RCC 7860 (cell line): ENCODE data around the gene DACH2.
"Not testable (repeated sequence)": the region's sequence is repeated elsewhere in the genome, so short reads cannot be mapped to it uniquely, and the experiment has no call there.

Experiments
- DNase-seq: peaks from one replicate; pipeline ENCODE4 v3.0.0-alpha.2; 2015; ENCODE audit warnings: low spot score
- FAIRE-seq: peaks from 2 replicates; lab custom pipeline; 2012; peaks lifted over from hg19 to GRCh38; lab: Jason Lieb, UNC

Gene DACH2

GRCh38 chrX:86148024-86148511, at the start of gene DACH2:
Gene DACH2, plus strand, starts transcription at chrX:86148451.
- FAIRE-seq (no peak), DNase-seq (no peak)

DNA sequence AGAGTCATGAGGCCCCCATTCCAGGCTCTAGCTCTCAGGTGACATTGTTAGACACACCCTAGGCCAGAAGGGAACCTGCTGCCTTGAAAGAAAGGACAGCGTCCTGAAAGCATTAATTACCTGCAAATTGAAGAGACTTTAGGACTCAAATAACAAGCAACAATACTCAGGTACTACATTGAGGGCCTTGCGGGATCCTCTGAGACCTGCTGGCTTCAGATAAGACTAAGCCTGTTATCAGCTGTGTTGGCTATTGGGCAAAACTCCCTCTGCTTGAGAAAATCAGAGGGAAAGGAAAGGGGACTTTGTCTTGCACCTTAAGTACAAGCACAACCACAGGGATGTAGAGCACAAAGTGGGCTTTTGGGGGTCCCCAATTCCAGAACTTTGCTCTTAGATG, 45.9 kb upstream of the DACH2 start:
- no peak for DNase-seq
- FAIRE-seq: no peak

DNA sequence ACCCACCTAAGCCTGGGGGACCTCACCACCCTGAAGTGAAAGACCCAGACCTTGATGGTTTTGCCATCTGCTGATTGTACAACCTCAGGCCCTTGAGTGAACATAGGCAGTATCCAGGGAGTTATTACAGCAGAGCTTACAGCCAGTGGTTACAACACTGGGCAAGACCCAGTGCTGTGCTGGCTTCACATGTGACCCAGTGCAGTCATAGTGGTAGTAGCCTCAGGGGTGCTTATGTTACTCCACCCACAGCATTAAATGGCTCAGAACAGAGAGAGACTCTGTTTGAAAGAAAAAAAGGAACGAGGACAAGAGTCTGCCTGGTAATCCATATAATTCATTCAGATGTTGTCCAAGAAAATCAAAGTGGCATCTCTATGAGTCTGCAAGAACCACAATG, 45.2 kb upstream of the DACH2 start:
- no peak for FAIRE-seq
- no peak for DNase-seq

DNA sequence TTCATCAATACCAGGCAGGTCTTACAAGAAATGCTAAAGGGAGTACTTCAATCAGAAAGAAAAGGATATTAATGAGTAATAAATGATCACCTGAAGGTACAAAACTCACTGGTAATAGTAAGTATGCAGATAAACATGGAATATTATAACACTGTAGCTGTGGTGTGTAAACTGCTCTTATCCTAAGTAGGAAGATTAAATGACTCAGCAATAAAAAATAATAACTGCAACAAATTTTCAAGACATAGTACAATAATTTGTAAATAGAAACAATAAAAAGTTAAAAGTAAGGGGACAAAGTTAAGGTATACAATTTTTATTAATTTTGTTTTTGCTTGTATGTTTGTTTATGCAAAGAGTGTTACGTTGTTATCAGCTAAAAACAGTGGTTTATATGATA, 43.7 kb upstream of the DACH2 start:
- DNase-seq (no peak), FAIRE-seq (no peak)

- no peak for DNase-seq
- no peak for FAIRE-seq
Measured at GRCh38 chrX:86121916-86122315, 26.3 kb upstream of the DACH2 start.

DNA sequence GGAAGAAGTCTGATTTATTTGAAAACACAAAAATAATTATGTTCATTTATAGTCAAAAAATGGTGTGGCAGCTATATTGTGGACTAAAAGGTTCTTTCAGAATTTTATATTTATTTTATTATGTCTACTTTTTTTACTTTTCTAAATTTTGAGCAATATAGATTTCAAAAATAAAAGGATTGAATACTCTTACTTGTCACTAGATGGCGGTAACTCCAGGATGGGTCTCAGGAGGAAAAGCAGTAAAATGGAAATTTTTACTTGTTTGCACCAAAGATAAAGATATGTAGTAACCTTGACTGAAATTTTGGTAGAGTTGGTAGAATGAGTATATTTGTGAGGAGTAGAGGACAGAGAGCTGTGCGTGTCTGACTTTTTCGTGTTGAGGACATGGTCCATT, 14.5 kb upstream of the DACH2 start:
- no peak for DNase-seq

DNA sequence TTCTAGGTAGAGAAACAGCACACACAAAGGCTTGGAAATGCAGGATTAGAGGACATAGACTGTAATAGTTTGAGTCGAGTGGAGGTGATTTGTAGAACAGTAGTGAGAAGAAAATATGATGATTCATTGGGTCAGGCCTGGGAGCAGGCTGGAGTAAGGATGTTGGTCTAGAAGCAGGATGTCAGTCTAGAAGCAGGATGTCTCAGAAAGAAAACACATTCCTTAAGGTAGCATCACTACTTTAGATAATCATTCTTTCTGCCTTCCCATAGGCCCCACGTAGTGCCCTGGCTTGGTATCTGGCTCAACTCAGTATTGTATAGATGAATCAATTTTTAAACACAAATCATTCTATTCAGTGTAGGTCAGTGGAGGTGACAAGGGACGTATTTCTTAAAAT, 11.2 kb upstream of the DACH2 start:
- FAIRE-seq (no peak), DNase-seq (peak; percentile 13)

More for the DNA sequence above, 14.5 kb upstream of the DACH2 start:
- FAIRE-seq: peak; percentile 86

DNA sequence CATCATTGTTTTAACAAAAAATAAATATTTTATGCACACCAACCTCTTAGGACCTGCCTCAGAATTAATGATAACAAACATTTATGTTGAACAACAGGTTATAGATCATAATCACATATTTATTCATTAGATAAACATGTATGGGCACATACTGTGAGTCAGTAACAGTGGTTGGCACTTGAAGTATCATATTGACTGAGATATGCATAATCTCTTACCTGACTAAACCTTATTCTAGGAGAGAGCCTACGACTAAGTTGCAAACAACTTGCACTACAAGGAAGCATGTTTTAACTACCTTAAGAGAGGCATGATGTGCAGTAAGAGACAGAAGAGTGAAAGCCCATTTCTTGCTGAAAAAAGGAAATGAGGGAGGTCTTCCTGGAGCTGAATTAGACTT, 6.5 kb upstream of the DACH2 start:
- no peak for FAIRE-seq
- DNase-seq: no peak

DNA sequence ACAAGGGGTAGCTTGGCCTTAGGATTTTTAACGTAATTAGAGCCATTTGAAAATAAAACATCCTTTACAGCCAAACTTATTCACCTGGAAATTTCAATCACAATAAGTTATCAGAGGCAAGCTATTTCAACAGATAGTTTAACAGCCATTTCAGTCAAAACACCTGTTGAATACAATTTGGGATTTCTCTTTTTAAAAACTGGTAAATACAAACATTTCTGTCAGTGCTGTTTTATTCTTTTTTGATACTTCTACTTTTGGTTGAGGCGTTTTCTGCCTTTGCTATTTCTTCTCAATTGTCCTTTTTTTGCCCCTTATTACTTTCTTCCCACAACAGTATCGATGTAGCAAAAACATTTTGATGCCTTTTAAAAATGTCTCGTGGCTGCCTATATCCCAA, 2.1 kb upstream of the DACH2 start:
- DNase-seq: no peak
- no peak for FAIRE-seq

DNA sequence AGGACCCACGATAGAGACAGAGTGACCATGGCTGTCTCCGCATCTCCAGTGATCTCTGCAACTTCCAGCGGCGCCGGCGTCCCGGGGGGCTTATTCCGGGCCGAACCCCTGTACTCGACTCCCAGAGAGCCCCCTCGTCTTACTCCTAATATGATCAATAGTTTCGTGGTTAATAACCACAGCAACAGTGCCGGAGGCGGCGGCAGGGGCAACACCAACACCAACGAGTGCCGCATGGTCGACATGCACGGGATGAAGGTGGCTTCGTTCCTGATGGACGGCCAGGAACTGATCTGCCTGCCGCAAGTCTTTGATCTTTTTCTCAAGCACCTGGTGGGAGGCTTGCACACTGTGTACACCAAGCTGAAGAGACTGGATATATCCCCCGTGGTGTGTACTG, 343 bp downstream of the DACH2 start:
- FAIRE-seq (no peak), DNase-seq (no peak)

DNA sequence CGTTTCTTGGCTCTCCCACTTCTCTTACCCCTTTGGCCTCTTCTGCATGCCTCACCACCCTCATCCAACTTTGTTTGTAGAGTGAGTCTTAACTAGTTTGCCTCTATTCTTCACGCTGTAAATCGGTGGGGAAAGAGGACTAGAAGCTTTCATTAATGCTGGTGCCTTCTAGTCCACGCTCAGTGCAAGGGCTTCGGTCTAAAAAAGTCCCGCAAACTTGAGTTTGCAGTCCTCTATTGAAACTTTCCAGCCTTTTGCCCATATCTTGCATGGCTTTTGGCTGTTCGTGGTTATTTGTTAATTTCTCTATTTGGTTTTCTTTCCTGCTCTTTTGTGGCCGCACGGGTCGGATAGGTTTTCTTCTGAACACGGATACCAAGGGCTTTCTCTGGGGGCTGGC, 868 bp downstream of the DACH2 start:
- FAIRE-seq: no peak
- DNase-seq: no peak

GRCh38 chrX:86154553-86154952, 6.3 kb downstream of the DACH2 start:
- DNase-seq: no peak
- no peak for FAIRE-seq

- DNase-seq (no peak), FAIRE-seq (no peak)
Measured at GRCh38 chrX:86171366-86171765, 23.1 kb downstream of the DACH2 start.

DNA sequence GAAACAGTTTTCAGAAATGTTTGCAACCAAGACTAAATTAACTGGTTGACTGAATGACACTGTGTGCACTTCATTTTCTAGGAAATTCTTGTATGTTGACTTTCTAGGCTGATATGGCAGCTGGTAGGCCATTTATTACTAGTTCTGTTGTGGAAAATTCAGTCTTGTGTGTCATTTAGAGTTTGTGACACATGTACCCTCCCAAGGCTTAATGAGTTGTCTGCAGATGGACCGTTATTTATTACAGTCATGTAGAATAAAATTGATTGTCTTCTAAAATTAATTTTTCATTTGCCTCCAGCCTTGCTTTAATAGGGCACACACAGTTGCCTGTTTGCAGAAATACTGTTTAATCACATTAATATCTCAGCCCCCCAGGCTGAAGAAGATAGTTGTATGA, 30.7 kb downstream of the DACH2 start:
- no peak for FAIRE-seq
- DNase-seq: no peak

DNA sequence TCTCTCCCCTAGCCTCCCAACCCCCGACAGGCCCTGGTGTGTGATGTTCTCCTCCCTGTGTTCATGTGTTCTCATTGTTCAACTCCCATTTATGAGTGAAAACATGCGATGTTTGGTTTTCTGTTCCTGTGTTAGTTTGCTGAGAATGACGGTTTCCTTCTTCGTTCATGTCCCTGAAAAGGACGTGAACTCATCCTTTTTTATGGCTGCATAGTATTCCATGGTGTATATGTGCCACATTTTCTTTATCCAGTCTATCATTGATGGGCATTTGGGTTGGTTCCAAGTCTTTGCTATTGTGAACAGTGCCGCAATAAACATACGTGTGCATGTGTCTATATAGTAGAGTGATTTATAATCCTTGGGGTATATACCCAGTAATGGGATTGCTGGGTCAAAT, 33.1 kb downstream of the DACH2 start:
- not testable (repeated sequence) for FAIRE-seq, DNase-seq

GRCh38 chrX:86192827-86193226, 44.6 kb downstream of the DACH2 start:
- DNase-seq (no peak), FAIRE-seq (peak; percentile 54)

DNA sequence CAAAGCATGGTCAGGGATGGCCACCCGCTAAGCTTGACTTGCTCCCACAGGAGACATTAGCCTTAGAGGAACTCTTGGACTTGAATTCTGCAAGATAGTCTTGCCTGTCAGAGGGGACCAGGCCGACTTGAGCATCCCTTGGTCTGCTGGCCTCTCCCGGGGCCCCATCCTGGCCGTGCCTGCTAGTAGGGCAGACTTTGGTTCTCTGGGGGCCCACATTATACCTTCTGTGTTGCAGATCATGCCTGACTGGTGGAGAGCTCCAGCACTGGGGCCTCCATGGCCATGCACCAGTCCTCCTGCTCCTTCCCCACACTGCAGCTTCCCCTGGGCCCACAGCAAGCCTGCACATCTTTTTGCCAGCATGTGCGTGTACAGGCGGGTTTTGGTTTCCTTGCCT, 46.5 kb downstream of the DACH2 start:
- no peak for DNase-seq
- FAIRE-seq: no peak

- no peak for FAIRE-seq
- no peak for DNase-seq
Measured at GRCh38 chrX:86195343-86195742, 47.1 kb downstream of the DACH2 start.

GRCh38 chrX:86197815-86198214, 49.6 kb downstream of the DACH2 start:
- no peak for DNase-seq

GRCh38 chrX:86210772-86211171, 62.5 kb downstream of the DACH2 start:
- no peak for FAIRE-seq
- DNase-seq: no peak

More at GRCh38 chrX:86197815-86198214, 49.6 kb downstream of the DACH2 start:
- FAIRE-seq: no peak

DNA sequence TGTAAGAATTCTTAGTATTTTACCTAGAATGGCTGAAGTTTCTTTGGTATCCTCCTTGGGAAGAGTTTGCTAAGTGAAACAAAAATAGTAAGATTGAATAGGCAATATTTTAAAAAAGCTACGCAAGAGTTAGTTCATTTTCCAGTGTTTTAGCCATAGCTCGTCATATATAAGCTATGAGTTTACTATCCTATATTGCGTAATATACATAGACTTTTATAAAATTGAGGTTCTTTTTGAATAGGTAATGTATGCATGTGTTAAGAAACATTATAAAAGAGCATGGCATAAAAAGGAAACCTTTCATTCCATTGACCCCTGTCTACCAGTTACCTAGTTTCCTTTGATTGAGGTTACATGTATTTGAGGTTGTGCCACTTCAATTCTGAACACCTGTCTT, 67.0 kb downstream of the DACH2 start:
- FAIRE-seq (no peak), DNase-seq (no peak)

DNA sequence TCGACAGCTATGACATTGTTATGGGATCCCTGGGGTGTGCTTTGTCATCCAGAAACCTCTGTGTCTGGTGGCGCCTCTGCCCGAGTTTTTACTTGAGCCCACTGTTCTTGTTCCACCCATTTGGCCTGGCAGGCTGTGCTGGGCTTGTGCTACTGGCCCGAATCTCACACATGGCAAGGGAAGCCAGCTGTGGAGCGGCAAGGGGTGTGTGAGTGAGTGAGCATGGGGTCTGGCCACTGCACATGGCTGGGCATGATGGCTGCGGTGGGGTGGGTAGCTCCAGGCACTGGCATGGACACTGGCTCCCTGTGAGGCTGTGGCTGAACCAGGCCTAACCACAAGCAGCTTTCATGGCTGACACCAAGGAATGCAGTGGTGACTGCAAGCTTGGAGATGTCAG, 89.2 kb downstream of the DACH2 start:
- FAIRE-seq (no peak), DNase-seq (no peak)

DNA sequence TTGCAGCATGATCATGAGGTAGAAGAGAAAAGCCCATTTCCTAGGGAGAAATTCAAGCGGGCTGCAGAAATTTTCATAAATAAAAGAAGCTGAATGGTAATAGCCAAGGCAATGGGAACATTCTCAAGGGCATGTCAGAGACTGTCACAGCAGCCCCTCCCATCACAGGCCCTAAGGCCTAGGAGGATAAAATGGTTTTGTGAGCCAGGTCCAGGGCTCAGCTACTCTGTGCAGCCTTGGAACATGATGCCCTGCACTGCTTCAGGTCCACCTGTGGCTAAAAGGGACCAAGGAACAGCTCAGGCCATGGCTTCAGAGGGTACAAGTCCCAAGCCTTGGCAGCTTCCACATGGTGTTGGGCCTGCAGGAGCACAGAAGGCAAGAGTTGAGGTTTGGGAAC, 93.3 kb downstream of the DACH2 start:
- FAIRE-seq: no peak

DNA sequence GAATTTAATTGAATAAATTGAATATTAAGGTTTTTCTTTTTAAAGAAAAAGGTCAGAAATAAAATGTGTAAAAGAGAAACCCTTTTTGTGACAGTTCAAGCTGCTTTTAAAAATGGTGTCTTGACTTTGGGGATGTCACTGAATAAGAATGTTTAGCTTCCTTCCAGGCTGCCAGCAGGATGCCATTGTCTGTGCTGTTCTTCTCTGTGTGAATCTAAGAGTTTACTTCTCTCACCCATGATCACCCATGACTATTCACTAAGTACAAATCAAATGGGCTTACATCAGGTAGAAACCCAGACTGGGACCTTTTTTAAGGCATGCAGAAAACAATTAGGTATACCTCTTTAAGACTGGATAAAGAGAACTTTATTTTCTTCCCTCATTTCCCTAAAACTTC, 115.3 kb downstream of the DACH2 start:
- no peak for DNase-seq
- no peak for FAIRE-seq

More for the DNA sequence above, 93.3 kb downstream of the DACH2 start:
- no peak for DNase-seq
